Measurements from ENCODE around the gene PKN2.

DNA sequence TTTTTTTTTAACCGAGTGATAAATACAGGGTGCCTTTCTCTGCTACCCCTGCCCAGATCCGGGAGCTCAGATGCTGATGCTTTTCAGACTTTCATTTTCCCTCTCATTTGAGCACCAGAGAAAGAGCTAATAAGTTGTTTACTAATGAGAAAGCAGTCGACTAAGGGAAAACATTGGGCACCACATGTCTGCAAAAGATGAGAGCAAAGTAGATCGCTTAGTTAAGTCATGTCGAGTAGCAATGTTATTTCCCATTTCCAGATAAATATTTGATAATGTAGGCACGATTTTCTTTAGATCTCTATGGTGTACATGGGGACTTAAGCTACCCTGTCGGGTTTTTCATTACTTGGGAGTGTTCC is 1.2 kb downstream of the PKN2 start:
- TF ChIP-seq EZH2 (IDR thresholded peaks at IDR 0.05) (no peak), POLR2AphosphoS5 (IDR thresholded peaks at IDR 0.05; ENCODE audit: borderline replicate concordance, low read depth, low read length) (no peak), FOXP2 (optimal IDR thresholded peaks at IDR 0.05; ENCODE audit: control extremely low read depth, extremely low read length, insufficient read depth) (no peak)

All from SK-N-MC (cell line).